Measurements from ENCODE around the gene KCTD2. TPM values are rescaled to one million over a fixed set of nuclear protein-coding genes. Genes with fewer than 3 reads are reported as not detected.

The KCTD2 gene, protein sequence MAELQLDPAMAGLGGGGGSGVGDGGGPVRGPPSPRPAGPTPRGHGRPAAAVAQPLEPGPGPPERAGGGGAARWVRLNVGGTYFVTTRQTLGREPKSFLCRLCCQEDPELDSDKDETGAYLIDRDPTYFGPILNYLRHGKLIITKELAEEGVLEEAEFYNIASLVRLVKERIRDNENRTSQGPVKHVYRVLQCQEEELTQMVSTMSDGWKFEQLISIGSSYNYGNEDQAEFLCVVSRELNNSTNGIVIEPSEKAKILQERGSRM
- total RNA-seq (2021; ENCODE audit: unreplicated experiment): 34.9 TPM
- 29.9 TPM for polyA plus RNA-seq (2012; ENCODE audit: insufficient read length)
- Bru-seq, nascent RNA: percentile 64 among the genes with signal in this experiment
- BruChase-seq, experiment 1, labeled RNA remaining after a 2-hour chase: percentile 81 among the genes with signal in this experiment
- BruChase-seq, experiment 2, labeled RNA remaining after a 6-hour chase: percentile 71 among the genes with signal in this experiment
- long read RNA-seq, transcript KCTD2-201 (6 exons, 3,635 nt): major isoform, 16 of 49 reads
- long read RNA-seq, partial matches to known transcripts: 5 of 49 reads
- long read RNA-seq, other reads (novel, unspliced or antisense): 27 of 49 reads

DNA sequence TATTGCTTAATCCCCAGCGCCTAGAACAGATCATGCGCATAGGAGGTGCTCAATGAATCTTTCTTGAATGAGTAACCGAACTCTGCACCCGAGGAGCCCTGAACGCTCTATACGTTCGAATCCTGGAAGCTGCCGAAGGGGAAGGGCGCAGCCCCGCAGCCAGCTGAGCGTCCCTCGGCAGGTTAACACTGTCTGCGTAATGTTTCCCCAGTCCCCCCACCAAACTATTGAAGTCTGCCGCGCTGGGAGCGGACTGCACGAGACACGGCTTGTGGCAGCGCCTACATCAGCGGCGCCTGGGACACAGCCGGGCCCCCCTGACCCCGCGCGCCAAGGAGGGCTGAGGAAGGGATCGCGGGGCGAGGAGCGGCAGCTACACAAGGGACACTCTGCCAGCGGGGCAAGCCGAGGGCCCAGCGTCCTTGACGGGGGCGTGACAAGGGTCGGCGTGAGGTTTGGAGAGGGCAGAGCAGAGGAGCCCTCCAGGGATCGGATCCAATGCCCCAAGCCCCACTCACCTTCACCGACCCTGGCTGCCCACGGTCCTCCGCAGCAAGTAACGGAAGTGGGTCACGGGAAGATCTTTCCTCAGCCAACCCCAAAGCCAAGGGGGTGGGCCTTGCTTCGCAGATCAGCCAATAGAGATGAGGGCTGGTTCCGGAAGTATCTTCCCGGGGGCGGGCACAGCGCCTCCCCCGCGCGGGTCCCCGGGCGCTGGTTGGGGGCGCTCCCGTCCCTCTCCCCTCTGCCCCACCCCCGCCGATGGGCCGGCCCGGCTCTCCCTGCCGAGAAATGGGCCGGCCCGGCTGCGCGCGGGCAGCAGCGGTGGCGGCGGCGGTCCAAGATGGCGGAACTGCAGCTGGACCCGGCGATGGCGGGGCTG, at the start of gene KCTD2, which contains the start of gene ATP5PD:
KCTD2 (plus strand) TSS at position 819 of the 883 bp plus-strand sequence; CDS start at position 845, 26 bp downstream.
ATP5PD (minus strand) TSS at position 563 of the 883 bp plus-strand sequence. CDS start 4,319 bp downstream, outside the sequence.
- intact Hi-C loops (cut with micrococcal nuclease; ENCODE audit: unreplicated experiment) (no loop called here), in situ Hi-C loops (cut with HindIII; ENCODE audit: low pct_unique_long_range_greater_than_20kb, low sequenced_read_pairs) (no loop called here)
- ChIA-PET CTCF (interaction anchor here (0.6 to 0.9 kb wide), 3 partner anchors 34 to 85 kb away, joined by 4 to 7 read pairs (median 6); no protein-coding TSS in a partner anchor), POLR2A (interaction anchor here (0.5 to 0.7 kb wide), 3 partner anchors 9 to 145 kb away, joined by 3 to 6 read pairs (median 5); no protein-coding TSS in a partner anchor)
- peak; percentile 98 for ATAC-seq
- Histone ChIP-seq H3K4me3 (ENCODE audit: low read depth in 2 of 2, low read length in 2 of 2) (peak within 1 kb of the TSS; percentile 96 to 100), H3K36me3 (ENCODE audit: control insufficient read depth, insufficient read depth, low read length) (peaks cover 6% of the 10 kb centered on the region; the same call in 1 of the 2 replicates), H3K4me1 (ENCODE audit: control insufficient read depth, insufficient read depth, low read length) (peaks cover 15% of the 10 kb centered on the region), H3K27ac (ENCODE audit: low read length) (peak within 1 kb of the TSS; percentile 97), H3K9me3 (ENCODE audit: control insufficient read depth, insufficient read depth, low read depth, low read length) (no peaks in the 10 kb centered on the region), H3K27me3 (ENCODE audit: control insufficient read depth, insufficient read depth, low read length) (no peaks in the 10 kb centered on the region)
- DNase-seq (ENCODE audit: low read depth, low spot score): peak; percentile 67
- no TSS peak for BruUV-seq (replicated peaks)
- TF ChIP-seq, protein P1, sequence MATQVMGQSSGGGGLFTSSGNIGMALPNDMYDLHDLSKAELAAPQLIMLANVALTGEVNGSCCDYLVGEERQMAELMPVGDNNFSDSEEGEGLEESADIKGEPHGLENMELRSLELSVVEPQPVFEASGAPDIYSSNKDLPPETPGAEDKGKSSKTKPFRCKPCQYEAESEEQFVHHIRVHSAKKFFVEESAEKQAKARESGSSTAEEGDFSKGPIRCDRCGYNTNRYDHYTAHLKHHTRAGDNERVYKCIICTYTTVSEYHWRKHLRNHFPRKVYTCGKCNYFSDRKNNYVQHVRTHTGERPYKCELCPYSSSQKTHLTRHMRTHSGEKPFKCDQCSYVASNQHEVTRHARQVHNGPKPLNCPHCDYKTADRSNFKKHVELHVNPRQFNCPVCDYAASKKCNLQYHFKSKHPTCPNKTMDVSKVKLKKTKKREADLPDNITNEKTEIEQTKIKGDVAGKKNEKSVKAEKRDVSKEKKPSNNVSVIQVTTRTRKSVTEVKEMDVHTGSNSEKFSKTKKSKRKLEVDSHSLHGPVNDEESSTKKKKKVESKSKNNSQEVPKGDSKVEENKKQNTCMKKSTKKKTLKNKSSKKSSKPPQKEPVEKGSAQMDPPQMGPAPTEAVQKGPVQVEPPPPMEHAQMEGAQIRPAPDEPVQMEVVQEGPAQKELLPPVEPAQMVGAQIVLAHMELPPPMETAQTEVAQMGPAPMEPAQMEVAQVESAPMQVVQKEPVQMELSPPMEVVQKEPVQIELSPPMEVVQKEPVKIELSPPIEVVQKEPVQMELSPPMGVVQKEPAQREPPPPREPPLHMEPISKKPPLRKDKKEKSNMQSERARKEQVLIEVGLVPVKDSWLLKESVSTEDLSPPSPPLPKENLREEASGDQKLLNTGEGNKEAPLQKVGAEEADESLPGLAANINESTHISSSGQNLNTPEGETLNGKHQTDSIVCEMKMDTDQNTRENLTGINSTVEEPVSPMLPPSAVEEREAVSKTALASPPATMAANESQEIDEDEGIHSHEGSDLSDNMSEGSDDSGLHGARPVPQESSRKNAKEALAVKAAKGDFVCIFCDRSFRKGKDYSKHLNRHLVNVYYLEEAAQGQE (IDR thresholded peaks at IDR 0.05; ENCODE audit: insufficient read depth in 1 of 2, low read depth in 2 of 2, low read length in 1 of 2): no peak
- TF ChIP-seq TCF7L2 (IDR thresholded peaks at IDR 0.05; ENCODE audit: low read depth, low read length) (peak; percentile 48; the same call in 1 of the 2 replicates), POLR2AphosphoS5 (IDR thresholded peaks at IDR 0.05; ENCODE audit: low read depth, low read length) (peak; percentile 98), SIN3A (IDR thresholded peaks at IDR 0.05; ENCODE audit: borderline replicate concordance, insufficient read depth, low read depth, low read length) (0 out of 2 replicates have a peak, but pooled peaks have one; percentile 22)
- TF ChIP-seq, protein P2, sequence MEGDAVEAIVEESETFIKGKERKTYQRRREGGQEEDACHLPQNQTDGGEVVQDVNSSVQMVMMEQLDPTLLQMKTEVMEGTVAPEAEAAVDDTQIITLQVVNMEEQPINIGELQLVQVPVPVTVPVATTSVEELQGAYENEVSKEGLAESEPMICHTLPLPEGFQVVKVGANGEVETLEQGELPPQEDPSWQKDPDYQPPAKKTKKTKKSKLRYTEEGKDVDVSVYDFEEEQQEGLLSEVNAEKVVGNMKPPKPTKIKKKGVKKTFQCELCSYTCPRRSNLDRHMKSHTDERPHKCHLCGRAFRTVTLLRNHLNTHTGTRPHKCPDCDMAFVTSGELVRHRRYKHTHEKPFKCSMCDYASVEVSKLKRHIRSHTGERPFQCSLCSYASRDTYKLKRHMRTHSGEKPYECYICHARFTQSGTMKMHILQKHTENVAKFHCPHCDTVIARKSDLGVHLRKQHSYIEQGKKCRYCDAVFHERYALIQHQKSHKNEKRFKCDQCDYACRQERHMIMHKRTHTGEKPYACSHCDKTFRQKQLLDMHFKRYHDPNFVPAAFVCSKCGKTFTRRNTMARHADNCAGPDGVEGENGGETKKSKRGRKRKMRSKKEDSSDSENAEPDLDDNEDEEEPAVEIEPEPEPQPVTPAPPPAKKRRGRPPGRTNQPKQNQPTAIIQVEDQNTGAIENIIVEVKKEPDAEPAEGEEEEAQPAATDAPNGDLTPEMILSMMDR (IDR thresholded peaks at IDR 0.05): no peak

DNA sequence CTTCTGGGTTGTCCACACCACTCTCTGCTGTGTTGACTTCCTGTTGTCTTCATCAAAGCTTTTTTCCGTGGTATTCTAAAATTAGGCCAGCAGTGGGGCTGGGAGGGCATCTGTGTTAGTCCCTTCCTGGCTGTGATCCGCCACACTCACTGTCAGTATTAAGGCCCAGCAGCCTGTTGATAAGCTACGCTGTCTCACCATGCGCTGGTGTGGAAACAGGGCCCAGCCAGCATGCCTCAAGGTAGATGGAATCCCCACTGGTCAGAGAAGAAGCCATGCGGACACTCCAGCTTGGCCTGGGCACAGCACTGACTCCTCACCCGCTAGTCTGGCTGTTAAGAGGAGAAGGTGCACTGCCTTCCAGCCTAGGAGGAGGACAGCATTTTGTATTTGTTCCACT, 48.2 kb upstream of the KCTD2 start:
- in situ Hi-C loops (cut with HindIII; ENCODE audit: low pct_unique_long_range_greater_than_20kb, low sequenced_read_pairs) (no loop called here), intact Hi-C loops (cut with micrococcal nuclease; ENCODE audit: unreplicated experiment) (no loop called here)

More for the DNA sequence above, 48.2 kb upstream of the KCTD2 start:
- Histone ChIP-seq H3K27me3 (ENCODE audit: control insufficient read depth, insufficient read depth, low read length) (no peaks in the 10 kb centered on the region), H3K4me1 (ENCODE audit: control insufficient read depth, insufficient read depth, low read length) (no peaks in the 10 kb centered on the region), H3K36me3 (ENCODE audit: control insufficient read depth, insufficient read depth, low read length) (no peaks in the 10 kb centered on the region), H3K27ac (ENCODE audit: low read length) (no peak overlapping the region), H3K9me3 (ENCODE audit: control insufficient read depth, insufficient read depth, low read depth, low read length) (no peaks in the 10 kb centered on the region), H3K4me3 (ENCODE audit: low read depth in 2 of 2, low read length in 2 of 2) (no peak overlapping the region)
- ChIA-PET CTCF (interaction anchor here (2.4 kb wide), 1 partner anchor 38 kb away, joined by 11 read pairs; no protein-coding TSS in a partner anchor), POLR2A (no interaction called here)
- ATAC-seq (no peak), DNase-seq (ENCODE audit: low read depth, low spot score) (no peak)
- no TSS peak for BruUV-seq (replicated peaks)
- TF ChIP-seq SIN3A (IDR thresholded peaks at IDR 0.05; ENCODE audit: borderline replicate concordance, insufficient read depth, low read depth, low read length): no peak
- TF ChIP-seq, protein P1 (IDR thresholded peaks at IDR 0.05; ENCODE audit: insufficient read depth in 1 of 2, low read depth in 2 of 2, low read length in 1 of 2): no peak

All from Panc1 (cell line).